Fibroblast of gingiva (primary cell): ENCODE results near the gene TMEM202.
"Not testable (repeated sequence)": the region's sequence is repeated elsewhere in the genome, so short reads cannot be mapped to it uniquely, and the experiment has no call there.

Experiments
- DNase-seq: peaks from one replicate; pipeline ENCODE4 v3.0.0-alpha.2; 2011; ENCODE audit warnings: low read depth

TMEM202 gene

DNA sequence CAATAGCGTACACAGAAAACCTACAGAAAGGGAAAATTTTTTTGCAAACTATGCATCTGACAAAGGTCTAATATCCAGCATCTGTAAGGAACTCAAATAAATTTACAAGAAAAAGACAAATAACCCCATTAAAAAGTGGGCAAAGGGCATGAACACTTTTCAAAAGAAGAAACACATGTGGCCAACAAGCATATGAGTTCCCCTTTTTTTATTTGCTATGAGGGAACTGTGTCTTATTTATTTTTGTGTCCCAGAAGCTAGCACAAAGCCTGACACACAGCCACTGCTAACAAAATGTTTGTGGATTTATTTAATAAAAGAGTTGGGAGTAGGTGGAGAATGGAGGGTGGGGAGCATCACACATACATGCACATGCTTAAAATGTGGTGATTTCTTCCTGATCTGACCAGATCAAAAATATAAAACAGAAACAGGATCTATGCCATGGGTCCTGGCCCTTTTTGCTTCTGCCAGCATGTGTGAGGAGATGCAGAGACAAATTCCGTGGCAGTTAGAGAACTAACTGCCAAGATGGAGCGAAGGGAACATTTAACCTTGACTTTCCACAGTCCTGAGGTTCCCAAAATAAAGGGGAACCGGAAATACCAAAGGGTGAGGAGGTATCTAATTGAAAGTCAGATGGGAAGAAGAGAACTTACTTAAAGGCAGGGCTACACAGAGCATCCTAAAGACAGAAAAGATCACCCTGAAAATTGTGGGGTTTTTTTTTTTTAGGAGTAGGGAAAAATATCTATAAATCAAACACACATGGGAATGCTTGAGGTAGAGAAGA lies at the start of gene TMEM202:
Gene TMEM202 (plus strand): TSS at position 510 of the 793 bp plus-strand sequence. CDS start 22 bp downstream, at position 532.
- DNase-seq, result no peak

DNA sequence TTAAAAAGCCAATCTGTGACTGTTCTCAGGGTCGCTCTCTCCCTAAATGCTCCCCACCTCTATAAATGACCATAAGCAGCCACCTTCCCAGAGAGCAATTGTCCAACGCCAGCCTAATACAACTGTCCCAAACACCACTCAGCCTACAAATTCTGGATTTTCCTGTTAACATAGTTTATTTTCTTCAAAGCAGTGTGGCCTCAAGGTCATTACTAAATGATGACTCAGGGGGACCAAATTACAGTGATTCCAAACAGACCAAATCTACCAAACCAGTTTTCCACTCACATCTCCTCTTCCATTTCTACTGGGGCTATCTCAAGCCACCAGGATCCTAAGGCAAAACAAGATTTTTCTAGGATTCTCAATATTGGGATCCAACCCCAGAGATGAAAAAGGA lies 44.8 kb upstream of the TMEM202 start:
- DNase-seq, result no peak

DNA sequence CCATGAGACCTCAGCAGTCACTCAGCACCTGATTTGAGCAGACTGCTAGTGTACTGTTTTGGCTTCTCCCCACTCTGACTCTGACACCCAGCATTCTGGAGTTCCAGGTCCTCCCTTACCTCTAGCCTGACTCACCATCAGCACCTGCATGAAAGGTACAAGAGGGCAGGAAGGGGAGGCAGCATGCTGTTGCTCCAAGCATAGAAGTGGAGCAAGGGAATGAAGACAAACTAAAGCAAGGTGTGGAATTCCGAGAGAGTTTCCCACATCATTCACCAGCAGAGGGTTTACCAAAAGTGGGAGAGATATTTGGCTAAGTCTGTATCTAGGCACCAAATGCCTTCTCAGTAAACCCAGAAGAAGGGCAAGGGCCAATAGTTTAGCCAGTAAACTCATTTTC lies 43.6 kb upstream of the TMEM202 start:
- no peak for DNase-seq

GRCh38 chr15:72358121-72358520 lies 40.0 kb upstream of the TMEM202 start:
- DNase-seq, result no peak

DNA sequence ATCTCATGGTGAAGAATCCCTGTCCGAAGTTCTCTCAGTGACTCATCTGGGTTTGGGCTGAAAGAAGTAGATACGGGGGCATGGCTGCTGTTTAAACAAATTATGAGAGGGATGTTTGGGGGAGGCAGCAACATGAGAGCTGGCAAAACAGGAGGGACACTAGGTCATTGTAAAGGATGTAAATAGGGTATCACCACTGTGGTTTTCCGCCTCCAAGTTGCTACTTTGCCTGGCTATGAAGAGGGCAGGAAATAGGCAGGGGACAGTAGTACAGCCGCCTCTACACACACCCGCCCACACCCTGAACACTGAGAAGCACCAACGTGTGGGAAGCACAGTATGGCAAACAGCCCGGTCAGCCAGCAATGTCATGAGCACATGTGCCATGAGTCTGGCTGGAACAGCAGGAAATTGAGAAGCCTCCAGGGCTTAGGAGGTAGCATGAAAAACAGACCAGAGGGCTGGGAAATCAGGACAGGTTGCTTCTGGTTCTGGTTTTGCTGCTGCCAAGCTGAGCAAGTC lies 39.4 kb upstream of the TMEM202 start:
- peak; percentile 87 for DNase-seq

DNA sequence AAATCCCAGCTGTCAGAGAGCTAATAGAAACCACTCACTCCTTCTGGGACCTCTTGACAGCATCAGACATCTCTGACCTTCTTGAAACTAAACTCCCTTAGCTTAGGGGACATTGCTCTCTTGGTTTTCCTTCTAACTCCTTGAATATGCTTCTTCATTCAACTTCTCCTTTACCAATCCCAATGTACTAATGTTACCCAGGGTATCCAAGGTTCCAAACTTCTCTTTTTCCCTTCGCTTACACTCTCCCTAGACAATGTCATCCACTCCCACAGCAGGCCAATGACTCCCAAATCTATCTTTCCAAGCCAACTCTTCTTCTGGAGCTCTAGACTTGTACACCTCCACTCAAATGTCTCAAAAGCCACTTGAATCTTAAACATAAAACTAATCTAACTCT lies 36.9 kb upstream of the TMEM202 start:
- no peak for DNase-seq

GRCh38 chr15:72365844-72366243 lies 32.3 kb upstream of the TMEM202 start:
- no peak for DNase-seq

- DNase-seq, result no peak
These were observed 29.8 kb upstream of the TMEM202 start for GRCh38 chr15:72368325-72368724.

DNA sequence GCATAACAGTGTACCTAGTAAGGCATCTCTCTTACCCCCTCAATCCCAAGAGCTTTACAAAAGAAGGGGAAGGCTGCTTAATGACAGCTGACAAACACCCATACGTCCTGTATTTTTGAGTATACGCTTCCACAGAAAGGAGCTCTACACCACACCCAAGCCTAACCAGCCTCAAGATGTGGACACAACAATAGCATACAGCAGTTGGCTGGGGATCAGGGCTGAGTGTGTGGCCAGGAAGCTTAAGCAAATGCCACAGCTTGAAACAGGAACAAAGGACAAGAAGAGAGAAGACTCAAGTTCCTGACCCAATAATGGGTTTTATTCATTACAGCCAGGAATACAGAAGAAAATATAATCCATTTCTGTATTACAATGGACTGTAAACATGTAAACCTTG lies 29.2 kb upstream of the TMEM202 start:
- no peak for DNase-seq

- no peak for DNase-seq
These were observed 28.1 kb upstream of the TMEM202 start for GRCh38 chr15:72369964-72370363.

DNA sequence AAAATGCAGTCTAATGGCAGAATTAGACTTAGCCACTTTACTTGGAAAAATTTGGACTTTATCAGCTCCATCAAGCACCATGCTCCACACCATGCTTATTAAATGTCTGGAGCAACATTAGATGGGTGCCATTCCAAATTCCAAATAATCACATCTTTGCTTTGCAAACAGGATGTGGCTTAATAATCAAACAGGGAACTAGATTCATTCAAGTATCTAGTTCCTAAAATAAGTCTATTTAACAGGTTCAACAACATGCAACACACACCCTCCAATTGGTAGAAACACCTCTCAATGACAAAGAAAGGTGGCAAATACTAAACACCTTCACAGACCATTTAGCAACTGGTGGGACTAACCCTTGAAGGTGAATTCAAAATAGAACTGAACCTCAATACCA lies 25.7 kb upstream of the TMEM202 start:
- no peak for DNase-seq

GRCh38 chr15:72375501-72375845 lies 22.6 kb upstream of the TMEM202 start:
- DNase-seq, result no peak

GRCh38 chr15:72375846-72376581 lies 22.1 kb upstream of the TMEM202 start, which contains the start of gene HEXA:
Gene HEXA (minus strand): TSS chr15:72376014. CDS start chr15:72375972, 42 bp downstream.
- DNase-seq, result peak; percentile 94

DNA sequence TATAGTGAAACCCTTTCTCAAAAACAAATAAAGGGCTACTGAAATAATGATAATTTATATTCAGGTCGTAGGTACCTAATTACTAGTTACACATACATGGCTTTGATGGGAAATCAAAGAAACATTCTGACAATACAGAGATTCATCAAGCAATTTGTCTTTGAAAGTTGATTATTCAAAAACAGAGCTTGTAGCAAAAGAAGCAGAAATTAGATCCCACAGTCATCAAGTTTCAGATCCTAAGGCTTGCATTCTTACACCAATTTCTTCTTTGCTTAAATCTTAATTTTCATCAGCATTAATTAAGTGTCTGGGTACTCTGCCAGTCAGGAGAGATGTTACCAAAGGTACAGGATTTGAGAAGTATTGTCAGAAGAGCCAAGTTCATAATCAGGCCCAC lies 20.8 kb upstream of the TMEM202 start:
- no peak for DNase-seq

GRCh38 chr15:72379106-72379505 lies 19.0 kb upstream of the TMEM202 start:
- DNase-seq, result not testable (repeated sequence)

DNA sequence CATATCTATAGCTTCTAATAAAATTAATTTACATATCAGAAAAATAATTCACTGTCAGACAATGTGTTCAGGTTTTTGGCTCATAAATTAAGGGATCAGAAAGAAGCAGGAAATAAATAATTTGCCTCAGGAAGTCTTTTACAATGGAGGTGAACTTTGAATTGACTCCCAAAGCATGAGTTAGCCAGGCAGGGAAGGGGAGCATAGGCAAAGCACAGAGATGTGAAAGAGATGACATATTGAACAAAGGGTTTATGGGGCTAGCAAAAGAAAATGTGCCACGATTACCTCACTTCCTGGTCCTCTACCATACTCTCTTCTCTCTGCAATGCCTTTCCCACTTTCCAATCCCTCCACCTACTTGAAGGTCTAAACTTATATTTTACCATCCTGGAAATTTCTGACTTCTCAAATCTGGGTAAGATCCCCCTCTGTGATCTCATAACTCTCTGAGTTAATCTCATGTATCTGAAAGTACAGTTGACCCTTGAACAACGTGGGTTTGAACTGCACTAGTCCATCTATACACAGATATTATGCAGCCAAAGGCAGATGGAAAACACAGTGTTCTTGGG lies 18.2 kb upstream of the TMEM202 start:
- no peak for DNase-seq

- no peak for DNase-seq
These were observed 17.4 kb upstream of the TMEM202 start for GRCh38 chr15:72380743-72381142.

- DNase-seq, result no peak
These were observed 16.0 kb upstream of the TMEM202 start for GRCh38 chr15:72382146-72382545.

DNA sequence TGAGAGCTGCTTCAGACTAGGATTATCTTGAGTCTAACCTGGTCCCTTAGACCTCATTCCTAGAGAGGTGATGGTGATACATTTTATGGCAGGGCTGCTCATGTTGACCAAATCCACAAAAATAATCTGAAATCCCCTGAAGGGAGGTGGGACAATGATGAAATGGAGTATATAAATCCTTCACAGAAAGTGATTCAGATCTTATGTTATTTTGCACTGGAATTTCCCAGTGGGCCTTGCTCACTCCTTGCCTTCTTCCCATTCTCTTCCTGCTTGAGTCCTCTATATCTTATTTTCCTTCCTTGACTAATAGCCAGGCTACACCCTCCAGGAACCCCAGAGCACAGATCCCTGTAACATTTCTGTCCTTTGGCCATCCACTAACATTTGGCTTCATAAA lies 10.4 kb upstream of the TMEM202 start:
- DNase-seq, result no peak

- DNase-seq, result no peak
These were observed 8.9 kb upstream of the TMEM202 start for GRCh38 chr15:72389231-72389630.

GRCh38 chr15:72396331-72396730 lies 1.8 kb upstream of the TMEM202 start:
- DNase-seq, result not testable (repeated sequence)

- no peak for DNase-seq
These were observed 543 bp downstream of the TMEM202 start for GRCh38 chr15:72398648-72399047.

GRCh38 chr15:72402726-72403125 lies 4.6 kb downstream of the TMEM202 start:
- no peak for DNase-seq
